NT2/D1 (cell line): ENCODE results near the gene HOXA1.

Source experiments
- YY1 ChIP-seq: IDR thresholded peaks from 2 replicates; pipeline ENCODE4 v1.6.1; 2011; ENCODE audit not compliant: insufficient read length, insufficient read depth
- ZNF274 ChIP-seq: IDR thresholded peaks from 2 replicates; pipeline ENCODE4 v1.6.1; 2011; ENCODE audit warnings: mild to moderate bottlenecking, low read depth, low read length

- TF ChIP-seq ZNF274 (no peak), YY1 (no peak)
Observed at GRCh38 chr7:27106901-27107240, 11.1 kb upstream of the HOXA1 start.
